Measurements from ENCODE around the gene REV1. TPM values are rescaled to one million over a fixed set of nuclear protein-coding genes. Genes with fewer than 3 reads are reported as not detected.
"Not testable (repeated sequence)": the region's sequence is repeated elsewhere in the genome, so short reads cannot be mapped to it uniquely, and the experiment has no call there.

Gene REV1
- total RNA-seq, 1 experiment from 2014 or later, result 13.0 TPM

DNA sequence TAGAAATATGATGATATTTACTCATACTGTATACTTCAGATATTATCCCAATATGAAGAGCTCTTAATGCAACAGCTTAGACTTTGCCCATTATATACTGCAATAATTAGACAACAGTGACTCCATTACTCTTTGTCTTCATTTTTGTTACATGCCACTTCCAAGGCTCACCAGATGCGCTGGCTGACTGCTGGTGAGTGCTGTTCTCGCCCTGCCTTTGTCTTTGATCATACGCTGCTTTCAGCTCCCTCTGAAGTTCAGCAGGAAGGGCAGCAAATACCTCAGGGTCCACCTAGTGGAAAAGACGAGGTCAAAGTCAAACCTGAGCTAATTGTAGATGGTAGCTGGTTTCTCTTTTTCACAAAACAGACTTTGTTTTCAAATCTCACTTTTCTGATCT, 86.3 kb downstream of the REV1 start:
- DNase-seq (ENCODE audit: low read depth), result no peak

DNA sequence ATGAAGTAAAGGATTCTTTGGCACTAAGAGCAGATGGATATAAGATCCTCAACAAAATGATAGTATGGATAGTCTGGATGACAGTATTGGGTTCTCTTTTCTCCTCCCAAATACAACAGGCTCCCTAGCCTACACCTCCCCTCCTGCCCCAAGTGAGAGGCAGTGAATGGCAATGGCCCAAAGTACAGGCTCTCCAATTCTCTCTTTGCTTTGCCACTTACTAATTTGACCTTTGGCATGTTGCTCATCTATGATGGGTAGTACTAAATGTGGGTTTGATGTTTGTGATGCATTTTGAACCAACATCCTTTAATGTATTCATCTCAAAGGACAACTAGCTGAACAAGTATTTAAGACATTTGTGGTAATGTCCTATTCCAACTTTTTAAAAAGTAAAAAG, 86.7 kb downstream of the REV1 start:
- no peak for DNase-seq (ENCODE audit: low read depth)

DNA sequence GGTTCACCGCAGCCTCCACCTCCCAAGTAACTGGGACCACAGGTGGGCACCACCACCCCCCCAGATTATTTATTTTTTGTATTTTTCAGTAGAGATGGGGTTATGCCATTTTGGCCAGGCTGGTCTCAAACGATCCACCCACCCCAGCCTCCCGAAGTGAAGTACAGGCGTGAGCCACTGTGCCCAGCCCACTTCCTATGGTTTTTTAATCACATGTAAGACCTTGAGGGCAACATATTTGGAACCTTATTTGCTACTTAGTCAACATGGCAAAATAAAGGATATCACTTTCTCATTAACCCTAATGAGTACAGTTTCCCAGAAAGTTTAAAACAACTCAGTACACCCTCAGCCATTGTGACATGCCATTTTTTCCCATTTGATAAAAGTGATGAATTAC, 88.0 kb downstream of the REV1 start:
- DNase-seq (ENCODE audit: low read depth), result no peak

DNA sequence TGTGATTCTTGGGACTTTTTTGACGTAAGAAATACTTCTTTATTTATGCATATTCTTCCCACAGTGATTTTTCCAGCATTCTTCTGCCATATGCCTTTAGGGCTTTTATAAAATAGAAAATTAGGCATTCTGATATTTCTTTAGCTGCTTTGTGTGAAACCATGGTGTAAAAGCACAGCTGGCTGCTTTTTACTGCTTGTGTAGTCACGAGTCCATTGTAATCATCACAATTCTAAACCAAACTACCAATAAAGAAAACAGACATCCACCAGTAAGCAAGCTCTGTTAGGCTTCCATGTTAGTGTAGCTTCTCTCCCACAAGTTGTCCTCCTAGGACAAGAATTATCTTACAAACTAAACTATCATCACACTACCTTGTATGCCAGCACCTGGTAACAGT, 90.0 kb downstream of the REV1 start:
- DNase-seq (ENCODE audit: low read depth), result no peak

DNA sequence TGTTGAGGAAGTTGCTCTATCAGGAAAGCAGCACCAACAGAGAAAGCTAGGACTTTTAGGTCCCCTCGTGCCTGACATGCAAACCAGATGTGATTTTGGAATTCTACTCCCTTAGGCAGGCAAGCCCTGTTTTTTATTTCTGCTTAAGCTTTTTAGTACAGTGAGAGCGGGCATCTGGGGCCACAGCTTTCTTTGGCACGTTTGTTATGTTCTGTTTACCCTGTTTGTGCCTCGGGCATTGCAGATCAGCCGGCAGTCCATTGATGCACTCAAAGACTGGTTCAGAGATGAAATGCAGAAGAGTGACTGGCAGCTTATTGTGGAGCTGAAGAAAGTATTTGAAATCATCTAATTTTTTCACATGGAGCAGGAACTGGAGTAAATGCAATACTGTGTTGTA, 90.8 kb downstream of the REV1 start:
- no peak for DNase-seq (ENCODE audit: low read depth)

DNA sequence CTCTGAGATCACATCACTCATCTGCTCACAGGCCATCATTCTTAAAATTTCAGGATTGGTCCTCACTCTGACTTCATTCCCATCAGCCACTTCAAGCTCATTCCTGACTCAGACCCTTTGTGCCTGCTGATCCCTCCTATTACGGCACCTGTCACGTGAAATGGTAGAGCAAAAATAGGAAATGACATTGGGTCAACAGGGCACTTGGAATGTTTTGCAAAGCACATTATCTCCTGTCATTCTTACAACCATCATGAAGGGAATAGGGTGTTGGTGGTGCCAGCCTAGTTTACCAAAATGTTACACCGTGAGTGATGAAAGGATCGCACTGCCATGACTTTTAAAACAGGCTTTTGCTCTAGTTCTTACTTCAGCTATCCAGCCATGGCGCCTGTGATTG, 91.5 kb downstream of the REV1 start:
- DNase-seq (ENCODE audit: low read depth), result no peak

DNA sequence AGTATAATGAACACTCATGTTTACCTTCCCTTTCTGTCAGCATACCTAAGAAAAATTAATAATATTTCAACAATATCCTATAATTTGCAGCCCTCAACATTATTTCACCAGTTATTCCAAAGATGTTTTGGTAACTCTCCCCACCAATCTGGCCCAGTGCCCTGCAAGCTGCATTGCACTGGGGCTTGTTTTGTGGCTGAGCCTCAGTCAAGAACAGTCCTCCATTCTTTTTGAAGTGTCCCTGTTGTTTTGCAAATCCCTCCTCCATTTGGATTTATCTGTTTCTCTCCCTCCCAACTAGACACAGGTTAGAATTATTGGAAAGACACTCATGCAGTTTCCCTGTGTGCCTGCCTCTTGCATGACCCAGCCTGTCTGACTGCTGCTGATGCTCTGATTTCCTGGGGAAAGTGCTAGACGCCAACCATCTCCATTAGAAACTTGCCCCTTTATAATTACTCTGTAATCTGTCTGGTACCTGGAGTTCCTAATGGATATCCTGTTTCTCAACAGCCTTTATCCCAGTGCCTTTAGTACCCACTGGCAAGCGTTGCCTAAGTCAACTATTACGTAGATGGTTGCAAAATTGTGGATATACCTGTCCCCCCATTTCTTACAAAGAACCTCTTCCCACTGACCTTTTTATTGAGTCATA, 92.4 kb downstream of the REV1 start:
- no peak for DNase-seq (ENCODE audit: low read depth)

DNA sequence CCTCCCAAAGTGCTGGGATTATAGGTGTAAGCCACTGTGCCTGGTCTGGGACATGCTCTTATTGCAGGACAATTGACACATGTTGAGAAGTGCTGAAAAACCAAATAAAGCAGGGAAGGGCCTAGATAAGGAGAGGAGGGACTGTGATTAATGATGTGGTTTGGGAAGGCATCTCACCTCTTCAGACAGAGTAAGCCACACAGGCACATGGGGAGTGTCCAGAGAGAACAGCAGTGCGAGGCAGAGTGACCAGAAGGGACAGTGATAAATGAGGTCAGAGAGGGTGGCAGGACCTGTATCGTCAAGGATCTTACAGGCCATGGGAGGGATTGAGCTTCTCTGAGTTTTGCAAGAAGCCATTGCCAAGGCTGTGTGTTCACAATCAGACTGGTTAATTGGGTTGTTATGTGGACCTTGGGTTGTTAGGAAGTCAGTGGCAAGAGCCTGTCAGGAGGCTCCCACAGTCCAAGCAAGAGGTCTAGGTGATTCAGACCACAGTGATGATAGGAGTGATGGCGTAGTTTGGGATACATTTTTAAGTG, 94.2 kb downstream of the REV1 start:
- DNase-seq (ENCODE audit: low read depth), result no peak

DNA sequence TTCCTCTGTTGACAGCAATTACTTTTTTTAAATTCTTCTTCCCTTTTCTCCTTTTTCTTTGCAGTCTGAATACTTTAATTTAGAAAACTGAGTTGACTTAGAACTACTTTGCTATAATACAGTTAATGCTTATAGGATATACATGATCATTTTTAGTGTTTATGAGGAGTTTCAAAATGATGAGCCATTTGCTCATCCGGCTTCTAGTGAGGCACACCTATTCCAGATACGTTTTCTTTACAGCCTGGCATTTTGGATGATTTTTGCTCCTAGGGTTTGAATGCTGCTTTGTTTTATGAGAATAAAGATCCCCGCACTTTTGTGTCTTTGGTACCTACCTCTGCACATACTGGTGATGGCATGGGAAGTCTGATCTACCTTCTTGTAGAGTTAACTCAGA, 99.9 kb downstream of the REV1 start:
- no peak for DNase-seq (ENCODE audit: low read depth)

DNA sequence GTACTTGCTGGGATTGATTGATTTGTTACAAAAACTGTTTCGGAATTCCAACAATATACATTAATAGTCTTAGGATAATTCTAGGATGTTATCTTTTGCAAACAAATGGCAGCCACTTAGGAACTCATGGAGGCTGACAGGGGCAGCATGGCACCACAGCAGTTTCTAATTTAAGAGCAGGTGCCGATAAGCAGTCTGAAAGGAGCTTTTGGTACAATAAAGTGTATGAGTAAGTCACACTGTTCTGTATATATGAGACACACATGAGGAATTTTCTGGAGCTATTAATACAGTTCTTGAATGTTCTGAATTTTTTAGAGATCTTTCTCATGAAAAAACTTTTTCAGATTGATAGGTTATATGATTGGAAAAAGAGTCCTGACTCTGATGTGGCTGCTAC, 100.4 kb downstream of the REV1 start:
- DNase-seq (ENCODE audit: low read depth), result no peak

DNA sequence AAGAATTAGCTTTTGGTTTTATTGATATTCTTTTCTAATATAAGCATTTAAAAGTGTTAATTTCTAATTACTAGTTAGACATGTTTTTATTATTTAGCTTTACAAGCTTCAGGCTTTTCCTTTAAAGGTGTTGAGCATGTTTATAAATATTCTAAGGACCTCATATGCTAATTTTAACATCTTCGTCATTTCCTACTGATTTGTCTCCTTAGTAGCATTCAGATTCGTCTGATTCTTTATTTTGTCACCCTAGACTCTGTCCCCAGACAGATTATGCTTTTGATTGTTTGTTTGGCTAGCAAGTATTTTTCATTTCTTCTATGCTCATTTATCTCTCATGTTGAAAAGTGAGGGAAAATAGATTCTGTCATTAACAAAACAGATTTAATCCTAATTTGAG, 100.9 kb downstream of the REV1 start:
- DNase-seq (ENCODE audit: low read depth), result no peak

DNA sequence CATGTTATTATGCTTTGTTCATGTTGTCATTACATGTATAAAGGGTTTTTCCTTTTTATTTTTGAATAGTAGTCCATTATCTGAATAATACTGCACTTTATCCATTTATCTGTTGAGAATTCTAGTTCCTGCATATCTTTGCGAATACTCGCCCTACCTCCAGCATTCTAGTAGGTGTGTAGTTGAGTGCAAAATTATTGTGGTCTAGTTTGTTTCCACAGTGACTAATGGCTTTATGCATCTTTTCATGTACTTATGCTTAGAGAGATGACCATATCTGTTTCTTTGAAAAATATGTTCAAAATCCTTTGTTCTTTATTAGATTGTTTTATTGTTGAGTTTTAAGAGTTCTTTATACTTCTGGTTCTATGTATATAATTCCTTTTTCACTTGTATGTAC, 103.8 kb downstream of the REV1 start:
- no peak for DNase-seq (ENCODE audit: low read depth)

DNA sequence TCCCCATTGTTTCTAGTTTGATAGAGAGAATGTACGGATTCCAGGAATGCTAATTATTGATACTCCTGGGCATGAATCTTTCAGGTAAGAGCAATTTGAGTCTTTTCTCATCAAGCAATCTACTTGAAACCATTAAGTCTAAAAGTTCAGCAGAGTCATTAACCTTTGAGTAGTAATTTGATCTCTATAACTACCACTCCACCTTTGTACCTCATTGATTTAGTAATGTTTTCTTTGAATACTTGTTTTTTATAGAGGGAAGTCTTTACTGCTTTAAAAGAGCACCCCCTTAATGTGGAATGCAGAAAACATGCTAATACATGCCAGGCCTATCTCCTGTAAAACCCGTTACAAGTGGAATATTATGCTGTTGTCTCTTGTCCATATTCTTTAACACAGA, 107.7 kb downstream of the REV1 start:
- no peak for DNase-seq (ENCODE audit: low read depth)

DNA sequence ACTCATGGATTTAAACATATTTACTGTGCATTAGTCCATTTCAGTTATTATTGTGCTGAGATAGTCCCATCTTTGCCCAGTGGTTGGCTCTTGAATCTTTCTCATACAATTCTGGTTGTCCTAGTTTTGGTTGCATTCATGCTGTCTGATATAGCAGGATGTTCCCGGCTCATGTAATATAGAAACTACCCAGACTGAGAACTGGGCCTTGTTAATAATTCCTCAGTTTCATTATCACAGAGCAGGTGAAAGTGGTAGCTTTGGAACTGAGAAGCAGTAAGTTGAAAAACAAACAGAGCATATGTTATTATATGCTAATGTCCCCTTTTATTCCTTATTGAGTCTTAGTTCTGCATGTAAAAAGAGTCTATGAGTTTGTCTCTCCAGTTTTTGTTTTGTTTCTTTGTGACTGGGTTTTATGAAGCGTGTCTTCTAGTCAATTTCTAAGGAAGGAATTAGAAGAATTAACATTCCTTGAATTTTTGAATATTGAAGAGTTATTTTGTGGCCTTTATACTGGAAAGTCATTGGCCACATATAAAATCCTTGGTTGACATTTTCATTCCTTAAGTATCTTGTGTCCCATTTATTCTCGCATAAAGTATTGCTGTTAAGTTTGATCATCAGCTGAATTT, 109.3 kb downstream of the REV1 start:
- no peak for DNase-seq (ENCODE audit: low read depth)

DNA sequence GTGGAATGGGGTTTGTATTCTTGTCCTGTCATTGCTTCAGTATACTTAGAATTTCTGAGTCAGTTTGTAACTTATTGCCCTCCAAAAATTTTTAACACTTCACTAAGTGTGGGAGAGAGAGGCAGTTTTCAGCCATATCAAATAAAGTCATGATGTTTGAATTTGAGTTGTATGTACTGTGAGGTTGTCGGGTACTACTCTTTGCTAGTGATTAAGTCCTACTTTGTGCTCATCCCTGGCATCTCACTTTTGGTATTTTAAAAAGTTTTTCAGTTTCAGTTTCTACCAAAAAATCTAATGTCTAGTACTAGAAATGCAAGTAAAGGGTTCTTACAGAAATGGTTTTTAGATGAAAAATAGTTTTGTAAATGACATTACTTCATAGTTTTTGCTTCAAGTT, 111.9 kb downstream of the REV1 start:
- DNase-seq (ENCODE audit: low read depth), result no peak

DNA sequence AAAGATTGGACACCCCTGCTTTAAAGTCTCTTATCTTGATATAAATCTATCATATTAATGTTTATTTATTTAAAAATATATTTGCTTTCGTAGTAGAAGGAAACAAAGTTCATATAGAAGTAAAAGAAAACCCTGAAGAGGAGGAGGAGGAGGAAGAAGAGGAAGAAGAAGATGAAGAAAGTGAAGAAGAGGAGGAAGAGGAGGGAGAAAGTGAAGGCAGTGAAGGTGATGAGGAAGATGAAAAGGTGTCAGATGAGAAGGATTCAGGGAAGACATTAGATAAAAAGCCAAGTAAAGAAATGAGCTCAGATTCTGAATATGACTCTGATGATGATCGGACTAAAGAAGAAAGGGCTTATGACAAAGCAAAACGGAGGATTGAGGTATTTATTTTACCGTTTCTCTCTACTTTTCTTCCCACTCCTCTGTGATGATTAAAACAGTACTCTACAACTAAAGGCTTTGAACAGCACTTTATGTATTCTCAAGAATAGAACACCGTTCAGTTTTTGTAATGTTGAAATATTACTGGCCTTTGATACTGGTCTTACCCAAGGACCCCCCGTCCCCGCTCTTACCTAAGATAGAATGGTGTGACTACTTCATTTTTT, 113.5 kb downstream of the REV1 start:
- DNase-seq (ENCODE audit: low read depth), result no peak

DNA sequence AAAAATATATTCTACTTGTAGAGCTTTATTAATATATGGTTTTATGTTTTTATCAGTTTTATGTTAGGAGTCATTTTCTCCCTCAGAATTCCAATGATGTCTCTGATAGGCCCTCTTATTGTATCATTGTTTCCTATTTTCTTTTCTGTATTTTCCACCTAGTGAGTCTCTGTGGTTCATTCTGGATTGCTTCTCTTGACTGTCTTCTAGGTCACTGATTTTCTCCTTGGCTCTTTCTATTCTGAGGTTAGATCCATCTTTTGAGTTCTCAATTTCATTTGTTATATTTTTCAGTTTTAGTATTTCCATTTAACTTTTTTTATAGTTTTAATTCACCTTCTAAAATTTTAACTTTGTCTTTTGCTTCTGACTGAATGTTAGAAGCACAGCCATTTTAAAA, 115.1 kb downstream of the REV1 start:
- DNase-seq (ENCODE audit: low read depth), result no peak

DNA sequence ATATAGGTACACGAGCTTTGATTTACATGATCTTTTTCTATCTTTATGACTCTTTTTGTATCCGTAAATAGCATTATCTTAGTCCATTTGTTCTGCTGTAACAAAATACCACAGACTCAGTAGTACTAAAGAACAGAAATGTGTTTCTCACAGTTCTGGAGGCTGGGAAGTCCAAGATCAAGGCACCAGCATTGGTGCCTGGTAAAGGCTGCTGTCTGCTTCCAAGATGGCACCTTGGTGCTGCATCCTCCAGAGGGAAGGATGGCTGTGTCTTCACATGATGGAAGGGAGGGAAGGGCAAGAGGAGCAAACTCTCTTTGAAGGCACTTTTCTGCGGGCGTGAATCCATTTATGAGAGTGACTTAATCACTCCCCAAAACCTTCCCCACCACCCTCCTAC, 116.7 kb downstream of the REV1 start:
- DNase-seq (ENCODE audit: low read depth), result no peak

DNA sequence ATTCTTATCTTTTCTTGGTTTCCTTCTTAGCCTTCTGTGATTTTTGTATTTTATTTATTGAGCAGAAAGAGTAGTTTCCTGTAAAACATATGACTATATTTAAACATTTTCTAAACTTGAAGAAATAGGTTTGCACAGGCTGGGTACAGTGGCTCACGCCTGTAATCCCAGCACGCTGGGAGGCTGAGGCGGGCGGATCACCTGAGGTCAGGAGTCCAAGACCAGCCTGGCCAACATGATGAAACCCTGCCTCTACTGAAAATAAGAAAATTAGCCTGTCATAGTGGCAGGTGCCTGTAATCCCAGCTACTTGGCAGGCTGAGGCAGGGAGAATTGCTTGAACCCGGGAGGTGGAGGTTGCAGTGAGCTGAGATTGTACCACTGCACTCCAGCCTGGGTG, 121.0 kb downstream of the REV1 start:
- DNase-seq (ENCODE audit: low read depth), result not testable (repeated sequence)

DNA sequence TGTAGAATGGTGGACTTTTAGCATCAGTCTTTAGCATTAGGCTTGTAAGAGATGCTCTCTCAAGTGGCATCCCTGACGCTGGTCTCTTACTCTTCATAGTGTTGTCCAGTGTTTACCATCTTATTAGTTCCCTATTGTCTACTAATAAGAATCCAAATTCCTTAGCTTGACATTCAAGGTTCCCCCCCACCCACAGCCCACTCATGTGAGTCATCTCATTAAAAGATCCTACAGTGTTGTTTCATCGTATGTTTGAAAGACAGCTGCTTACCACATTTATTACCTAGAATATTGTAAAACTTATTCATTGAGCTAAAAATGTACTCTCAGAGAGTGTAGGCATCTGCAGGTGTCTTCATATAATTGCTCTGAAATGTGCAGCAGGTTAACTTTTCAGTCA, 124.2 kb downstream of the REV1 start:
- no peak for DNase-seq (ENCODE audit: low read depth)

DNA sequence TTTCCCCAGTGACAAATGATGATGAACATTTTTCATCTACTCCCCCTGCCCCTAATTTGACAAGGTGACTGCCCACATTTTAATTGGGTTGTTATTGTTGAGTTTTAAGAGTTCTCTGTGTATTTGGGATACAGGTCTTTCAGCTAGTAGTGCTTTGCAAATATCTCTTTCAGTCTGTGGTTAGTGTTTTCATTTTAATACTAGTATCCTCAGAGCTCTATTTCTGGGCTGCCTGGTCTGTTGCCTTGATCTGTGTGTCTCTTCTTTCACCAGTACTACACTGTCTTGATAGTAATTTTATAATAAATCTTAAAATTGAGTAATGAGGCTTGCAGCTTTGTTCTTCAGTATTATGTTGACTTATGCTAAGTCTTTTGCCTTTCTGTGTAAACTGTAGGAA, 133.0 kb downstream of the REV1 start:
- no peak for DNase-seq (ENCODE audit: low read depth)

DNA sequence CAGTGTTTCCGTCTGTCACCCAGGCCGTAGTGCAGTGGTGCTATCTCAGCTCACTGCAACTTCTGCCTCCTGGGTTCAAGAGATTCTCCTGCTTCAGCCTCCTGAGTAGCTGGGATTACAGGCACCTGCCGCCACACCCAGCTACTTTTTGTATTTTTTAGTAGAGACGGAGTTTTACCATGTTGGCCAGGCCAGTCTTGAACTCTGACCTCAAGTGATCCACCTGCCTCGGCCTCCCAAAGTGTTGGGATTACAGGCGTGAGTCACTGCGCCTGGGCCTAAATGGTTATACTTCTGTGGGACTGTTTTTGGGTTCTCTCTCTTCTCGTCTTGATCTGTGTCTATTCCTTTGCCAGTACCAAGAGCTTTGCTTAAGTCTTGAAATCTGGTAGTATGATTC, 135.0 kb downstream of the REV1 start:
- not testable (repeated sequence) for DNase-seq (ENCODE audit: low read depth)

DNA sequence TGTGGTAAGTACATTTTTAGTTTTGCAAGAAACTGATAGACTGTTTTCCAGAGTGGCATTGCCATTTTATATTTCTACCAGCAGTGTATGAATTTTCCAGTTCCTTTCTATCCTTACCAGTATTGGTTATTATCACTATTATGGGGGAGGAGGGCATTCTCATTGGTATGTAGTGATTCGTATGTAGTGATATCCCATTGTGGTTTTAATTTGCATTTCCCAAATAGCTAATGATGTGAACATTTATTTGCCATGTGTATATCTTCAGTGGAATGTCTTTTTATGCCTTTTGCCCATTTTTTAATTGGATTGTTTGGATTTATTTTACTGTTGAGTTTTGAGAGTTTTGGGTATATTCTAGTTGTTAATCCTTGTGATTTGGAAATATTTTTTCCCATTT, 135.7 kb downstream of the REV1 start:
- no peak for DNase-seq (ENCODE audit: low read depth)

Measured in Daoy (cell line).